ENCODE measurements around the gene KRTAP22-1.

The KRTAP22-1 gene

GRCh38 chr21:30628109-30628508 is 27.2 kb downstream of the KRTAP22-1 start:
- DNase-seq = no peak

- no peak for DNase-seq
These were observed 28.3 kb downstream of the KRTAP22-1 start for GRCh38 chr21:30629200-30629599.

GRCh38 chr21:30634906-30635305 is 34.0 kb downstream of the KRTAP22-1 start, which contains the start of gene KRTAP20-2:
Gene KRTAP20-2, plus strand, starts transcription at chr21:30635206. Its CDS starts 58 bp downstream, at chr21:30635264.
- DNase-seq = no peak

GRCh38 chr21:30638686-30639085 is 37.8 kb downstream of the KRTAP22-1 start:
- DNase-seq = no peak

GRCh38 chr21:30642564-30642963 is 41.7 kb downstream of the KRTAP22-1 start, which contains the start of gene KRTAP20-3:
Gene KRTAP20-3, plus strand, starts transcription at chr21:30642864.
- no peak for DNase-seq

- no peak for DNase-seq
These were observed 46.1 kb downstream of the KRTAP22-1 start for GRCh38 chr21:30646904-30647414.

Data from NCI-H446 treated with DMSO at 0.1 percent for 48 hours (cell line).